Fibroblast of mammary gland (primary cell): ENCODE measurements around the gene MAPK8.

ENCODE experiments used
- DNase-seq: peaks from one replicate; pipeline ENCODE4 v3.0.0-alpha.2; 2010; ENCODE audit warnings: low read depth
- H3K4me3 ChIP-seq: 2 replicates; pipeline ENCODE4 v1.5.1; 2011; ENCODE audit warnings: low read depth, mild to moderate bottlenecking, low read length, moderate library complexity; ENCODE audit not compliant: control insufficient read depth
- TF ChIP-seq, protein P1 (sequence below): conservative IDR thresholded peaks from 2 replicates; pipeline ENCODE4 v1.5.1; 2011; ENCODE audit warnings: low read depth, low read length, inconsistent platforms; ENCODE audit not compliant: control insufficient read depth, insufficient read depth

Gene MAPK8

DNA sequence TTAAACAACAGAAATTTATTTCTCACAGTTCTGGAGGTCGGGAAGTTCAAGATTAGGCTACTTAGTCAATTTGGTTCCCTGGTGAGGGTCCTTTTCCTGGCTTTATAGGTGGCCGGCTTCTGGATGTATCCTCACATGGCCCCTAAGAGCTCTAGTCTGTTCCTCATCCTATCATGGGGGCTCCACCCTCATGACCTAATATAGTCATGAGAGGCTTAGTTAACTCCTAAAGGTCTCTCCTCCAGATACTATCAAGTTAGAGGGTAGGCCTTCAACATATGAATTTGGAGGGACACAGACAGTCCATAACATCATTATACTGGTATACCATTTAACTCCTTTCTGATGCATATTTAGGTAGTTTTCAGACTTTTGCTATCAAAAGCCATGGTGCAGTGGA lies 7.6 kb downstream of the MAPK8 start:
- H3K4me3 ChIP-seq = no peak overlapping the region
- no peak for DNase-seq
- TF ChIP-seq, protein P1, sequence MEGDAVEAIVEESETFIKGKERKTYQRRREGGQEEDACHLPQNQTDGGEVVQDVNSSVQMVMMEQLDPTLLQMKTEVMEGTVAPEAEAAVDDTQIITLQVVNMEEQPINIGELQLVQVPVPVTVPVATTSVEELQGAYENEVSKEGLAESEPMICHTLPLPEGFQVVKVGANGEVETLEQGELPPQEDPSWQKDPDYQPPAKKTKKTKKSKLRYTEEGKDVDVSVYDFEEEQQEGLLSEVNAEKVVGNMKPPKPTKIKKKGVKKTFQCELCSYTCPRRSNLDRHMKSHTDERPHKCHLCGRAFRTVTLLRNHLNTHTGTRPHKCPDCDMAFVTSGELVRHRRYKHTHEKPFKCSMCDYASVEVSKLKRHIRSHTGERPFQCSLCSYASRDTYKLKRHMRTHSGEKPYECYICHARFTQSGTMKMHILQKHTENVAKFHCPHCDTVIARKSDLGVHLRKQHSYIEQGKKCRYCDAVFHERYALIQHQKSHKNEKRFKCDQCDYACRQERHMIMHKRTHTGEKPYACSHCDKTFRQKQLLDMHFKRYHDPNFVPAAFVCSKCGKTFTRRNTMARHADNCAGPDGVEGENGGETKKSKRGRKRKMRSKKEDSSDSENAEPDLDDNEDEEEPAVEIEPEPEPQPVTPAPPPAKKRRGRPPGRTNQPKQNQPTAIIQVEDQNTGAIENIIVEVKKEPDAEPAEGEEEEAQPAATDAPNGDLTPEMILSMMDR = no peak

DNA sequence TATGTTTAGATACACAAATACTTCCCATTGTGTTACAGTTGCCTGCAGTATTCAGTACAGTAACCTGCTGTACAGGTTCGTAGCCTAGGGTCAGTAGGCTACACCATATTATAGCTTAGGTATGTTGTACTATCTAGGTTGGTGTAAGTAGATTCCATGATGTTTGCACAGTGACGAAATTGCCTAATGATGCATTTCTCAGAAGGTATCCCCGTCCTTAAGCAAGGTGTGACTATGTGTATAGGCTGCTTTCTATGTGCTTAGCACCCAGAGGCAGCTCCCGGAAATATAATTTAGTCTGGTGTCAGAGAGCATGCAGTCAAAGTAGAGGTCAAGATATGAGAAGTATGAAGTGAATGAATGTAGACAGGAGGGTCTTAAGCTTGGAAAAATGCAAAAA lies 9.8 kb downstream of the MAPK8 start:
- no peak for DNase-seq
- TF ChIP-seq, protein P1 = no peak

DNA sequence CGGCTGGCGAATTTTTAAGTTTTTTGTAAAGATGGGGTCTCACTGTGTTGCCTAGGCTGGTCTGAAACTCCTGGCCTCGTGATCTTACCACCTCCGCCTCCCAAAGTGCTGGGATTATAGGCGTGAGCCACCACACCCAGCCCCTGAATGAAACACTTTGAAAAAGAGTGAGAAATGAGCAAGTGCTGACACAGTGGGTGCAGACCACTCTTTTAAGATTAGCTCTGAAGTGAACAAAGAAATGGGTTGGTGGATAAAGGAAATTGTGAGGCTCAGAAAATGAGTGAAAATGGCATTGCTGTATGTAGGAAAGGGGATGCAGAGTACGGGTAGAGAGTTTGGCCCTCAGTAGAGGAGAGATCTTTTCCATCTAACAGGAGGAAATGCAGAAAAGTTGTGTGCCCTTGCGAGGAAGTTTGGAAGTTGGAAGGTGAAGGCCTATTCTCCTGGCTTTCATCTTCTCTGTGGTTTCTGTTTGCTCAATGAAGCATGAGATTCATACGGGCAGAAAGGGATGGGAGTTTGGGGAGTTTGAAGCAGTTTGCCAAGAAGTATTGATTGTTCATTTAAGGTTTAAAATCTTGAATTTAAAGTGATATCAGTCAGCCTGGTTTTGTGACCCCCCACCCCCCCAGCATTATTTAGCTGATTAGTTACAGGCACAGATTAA lies 11.0 kb downstream of the MAPK8 start:
- TF ChIP-seq, protein P1 = no peak
- H3K4me3 ChIP-seq = no peak overlapping the region
- no peak for DNase-seq

More for the DNA sequence above, 9.8 kb downstream of the MAPK8 start:
- no peak overlapping the region for H3K4me3 ChIP-seq

DNA sequence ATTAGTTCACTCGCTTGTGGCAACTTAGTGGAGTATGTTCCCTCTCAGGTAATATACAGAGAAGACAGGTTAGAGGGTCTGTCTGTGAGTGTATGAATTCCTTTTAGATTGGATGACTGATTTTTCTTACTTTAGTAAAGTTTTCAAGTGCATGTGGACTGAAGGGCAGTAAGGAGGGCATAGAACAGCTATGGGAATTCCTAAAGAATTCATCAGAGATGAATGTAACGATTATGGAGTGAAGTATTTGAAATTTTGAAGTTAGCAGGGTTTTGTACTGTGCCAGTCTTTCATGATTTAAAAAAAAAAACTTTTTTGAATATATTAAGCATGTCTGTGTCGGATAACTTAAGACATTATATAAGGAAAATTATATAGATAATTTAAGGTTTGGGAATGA lies 15.5 kb downstream of the MAPK8 start:
- TF ChIP-seq, protein P1 = no peak
- DNase-seq = no peak
- H3K4me3 ChIP-seq = no peak overlapping the region

DNA sequence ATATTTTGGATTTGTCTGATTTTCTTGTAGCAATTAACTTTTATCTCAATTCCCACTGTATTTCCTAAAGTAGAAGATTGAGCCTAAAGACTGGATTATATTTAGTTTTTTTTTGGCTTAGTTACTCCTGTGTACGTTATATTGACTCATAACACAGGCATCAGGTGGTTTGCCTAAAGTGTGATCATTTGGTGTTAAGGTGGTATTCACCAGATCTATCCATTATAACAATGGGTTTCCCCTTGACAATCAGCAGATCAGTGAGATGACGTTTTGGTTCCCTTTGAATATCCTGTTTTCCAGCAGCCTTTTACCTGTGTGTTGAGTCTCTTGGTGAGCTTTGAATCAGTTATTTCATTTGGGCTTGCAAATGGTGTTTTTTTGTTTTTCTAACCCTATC lies 18.1 kb downstream of the MAPK8 start:
- no peak for DNase-seq
- H3K4me3 ChIP-seq = no peak overlapping the region
- TF ChIP-seq, protein P1 = no peak

DNA sequence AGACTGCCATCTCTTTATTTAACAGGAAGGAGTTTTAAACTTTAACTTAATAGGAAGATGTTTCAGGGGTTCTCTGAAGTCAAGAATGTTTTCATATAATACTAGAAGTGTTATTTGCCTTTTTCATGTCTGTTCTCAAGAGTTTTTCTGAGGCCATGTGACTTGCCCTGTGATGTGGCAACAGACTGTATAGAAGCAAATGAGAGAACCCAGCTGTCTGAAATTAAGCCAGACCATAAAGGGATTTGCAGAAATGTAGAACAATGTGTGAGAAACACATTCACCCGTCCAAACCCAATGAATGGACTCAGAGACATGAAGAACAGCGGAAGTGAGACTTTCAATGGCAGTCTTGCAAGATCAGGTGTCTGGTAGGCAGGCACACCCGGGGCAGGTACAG lies 23.8 kb downstream of the MAPK8 start:
- TF ChIP-seq, protein P1 = no peak
- no peak overlapping the region for H3K4me3 ChIP-seq
- peak; percentile 28 for DNase-seq

DNA sequence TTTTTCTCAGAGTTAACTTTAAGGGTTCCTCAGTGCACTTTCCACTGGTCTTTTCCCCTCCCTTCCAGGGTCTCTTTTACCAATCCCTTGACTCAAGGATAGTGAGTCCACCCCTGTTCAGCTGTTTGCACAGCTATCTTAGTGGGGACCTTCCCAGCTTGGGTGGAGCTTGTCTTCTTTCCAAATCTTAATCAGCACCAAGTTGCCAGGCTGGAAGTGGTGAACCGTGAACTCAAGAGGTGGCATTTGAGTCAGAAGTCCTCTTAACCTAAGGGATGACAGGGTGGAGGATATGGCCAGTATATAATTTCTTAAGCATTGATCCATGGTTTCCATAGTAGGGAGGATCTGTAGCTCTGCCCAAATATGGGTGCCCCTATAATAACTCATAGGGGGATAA lies 25.0 kb downstream of the MAPK8 start:
- no peak for DNase-seq
- H3K4me3 ChIP-seq = no peak overlapping the region
- TF ChIP-seq, protein P1 = no peak
